Heart left ventricle (tissue), 16 donors: ENCODE results near the gene CSPG4. TPM values are rescaled to one million over a fixed set of nuclear protein-coding genes. Genes with fewer than 3 reads are reported as not detected.
A peak's percentile ranks its signal among the peaks of the same experiment; 100 is the strongest.

Experiments
- ATAC-seq, 4 donors: fragments of 200-7000 bp; cut with Tn5 transposase; one replicate each; pipeline ENCODE4 v1.9.1; 2020 to 2022; ENCODE audit warnings: moderate library complexity in 4 of 4, mild to moderate bottlenecking in 3 of 4, moderate number of reproducible peaks in 1 of 4
- DNase-seq, 5 donors: peaks; one replicate each; pipeline ENCODE4 v3.0.0-alpha.2; 2020
- H3K27ac ChIP-seq, 12 donors: fragments of 200-600 bp; sonication (generic) in 4 of 12; one replicate each; pipeline versions ENCODE4 v1.5.0 to v1.8.0; 2016 to 2022; ENCODE audit warnings: mild to moderate bottlenecking in 2 of 12
- H3K27me3 ChIP-seq, 9 donors: fragments of 200-600 bp; sonication (generic) in 2 of 9; one replicate each; pipeline versions ENCODE4 v1.5.1 to v1.8.0; 2016 to 2022; ENCODE audit warnings: mild to moderate bottlenecking in 3 of 9
- H3K36me3 ChIP-seq, 9 donors: fragments of 200-600 bp; sonication (generic) in 2 of 9; one replicate each; pipeline versions ENCODE4 v1.5.0 to v1.8.0; 2018 to 2022; ENCODE audit warnings: mild to moderate bottlenecking in 2 of 9
- H3K4me1 ChIP-seq, 12 donors: fragments of 200-600 bp; sonication (generic) in 4 of 12; one replicate each; pipeline versions ENCODE4 v1.5.0 to v1.8.0; 2016 to 2022; ENCODE audit warnings: mild to moderate bottlenecking in 3 of 12
- H3K4me3 ChIP-seq, 12 donors: fragments of 200-600 bp; sonication (generic) in 4 of 12; one replicate each; pipeline versions ENCODE4 v1.5.0 to v1.8.0; 2017 to 2022; ENCODE audit warnings: mild to moderate bottlenecking in 9 of 12, moderate library complexity in 4 of 12
- H3K9me3 ChIP-seq, 12 donors: fragments of 200-600 bp; sonication (generic) in 4 of 12; one replicate each; pipeline versions ENCODE4 v1.5.0 to v1.8.0; 2016 to 2022; ENCODE audit warnings: mild to moderate bottlenecking in 1 of 12
- CTCF ChIP-seq, 12 donors: fragments of 200-600 bp; sonication (generic) in 4 of 12; IDR thresholded peaks; one replicate each; pipeline versions ENCODE4 v1.5.0 to v1.8.0; 2018 to 2022; ENCODE audit warnings: antibody characterized with exemption in 12 of 12, mild to moderate bottlenecking in 5 of 12
- POLR2A ChIP-seq, 2 donors: fragments of 450-650 bp; IDR thresholded peaks; one replicate each; pipeline ENCODE4 v1.6.1; 2017; ENCODE audit warnings: antibody characterized with exemption in 2 of 2, mild to moderate bottlenecking in 2 of 2, moderate library complexity in 2 of 2
- WGBS, 4 donors: extraction: QIAGEN DNeasy Blood & Tissue Kit in 2 of 4; methylation state at CpG; one replicate each; pipeline versions ENCODE4 v1.1.5 to v1.1.7; 2013 to 2018; 5-methylcytosine and 5-hydroxymethylcytosine counted together
- intact Hi-C, 10 donors: fragments of 100-400 bp; cut with DNase I; formaldehyde crosslinking; loops; one replicate each; pipeline versions ENCODE4 v1.11.1 to v1.14.2; 2022
- polyA plus RNA-seq, 2 donors: library from polyadenylated mRNA; stranded (reverse); fragments of 200-250 nt; gene quantifications; one replicate each; pipeline ENCODE4 v1.2.3, GENCODE V29; 2013
- total RNA-seq, 9 donors: library from RNA; depleted of rRNA in 2 of 9; stranded (reverse); fragments of >200 nt in 2 of 9; fragmentation: NEBNext Ultra II Directional in 3 of 9; extraction: Animal tissue kit (Norgen Biotek cat#: 25700) in 3 of 9; gene quantifications; one replicate each; pipeline versions ENCODE4 v1.1.0 to v1.2.4, GENCODE V29; 2016 to 2023
- donor health status: ischemic (EF 13 %, LVEDD 7.1; RV severe dilation, severe dysfunction).
- donor health status: healthy with polysubstance abuse.
- donor health status: DM: no; HTN: yes; CAD: no.
- donor health status: DM: no; HTN: no; CAD: no.
- donor health status: ischemic (EF 25% LVEDD 6.9; RV normal size, moderate dysfunction).
- donor health status: ischemic (EF 25% LVEDD 5.7; RV mildly dilated, moderate dysfunction).
- donor health status: healthy.
- donor health status: DM: yes; HTN: yes; CAD: no.
- donor health status: ischemic (EF 35%, LVEDD 5.7; RV mildly dilated, moderate dysfunction).
- donor health status: nonischemic (EF 11% LVEDD 7.7; RV severe dilation, severe dysfunction).
- donor health status: DM: yes; HTN: yes; CAD: no.
- donor health status: PGD.
- donor health status: ischemic (EF 29% LVEDD 5.4; RV normal size, mild dysfunction).
- donor health status: nonischemic (EF 23%, LVEDD 6.1; RV moderate dilation, normal function).

The CSPG4 gene
- total and polyA plus RNA-seq, 11 donors: 8.5 to 46.9 (median 13.9) TPM

GRCh38 chr15:75662823-75663519 lies 49.7 kb downstream of the CSPG4 start:
- ATAC-seq (no peak), DNase-seq (no peak)
- 85 to 94% (median 93%) methylated on average over 8 to 9 of the region's 9 CpGs for WGBS, 4 donors
- H3K4me3 ChIP-seq: no peak overlapping the region
- intact Hi-C loops: no loop called here
- no peaks in the 10 kb centered on the region for H3K9me3 ChIP-seq
- H3K27me3 ChIP-seq: no peaks in the 10 kb centered on the region
- H3K4me1 ChIP-seq: peaks cover 9 to 55% (median 45%) of the 10 kb centered on the region in 12 donors
- peaks cover 0 to 18% (median 11%) of the 10 kb centered on the region in 9 donors for H3K36me3 ChIP-seq
- no peak for TF ChIP-seq POLR2A (IDR thresholded peaks at IDR 0.05)
- no peak for TF ChIP-seq CTCF (IDR thresholded peaks at IDR 0.05)
- peak overlapping the region in 1 of 12 donors; percentile 89 for H3K27ac ChIP-seq

- Histone ChIP-seq H3K27me3 (no peaks in the 10 kb centered on the region), H3K27ac (peak overlapping the region; percentile 15 to 89 (median 69)), H3K4me1 (peaks cover 0 to 42% (median 36%) of the 10 kb centered on the region in 12 donors), H3K4me3 (peak overlapping the region in 2 of 12 donors; percentile 6 to 13), H3K36me3 (peaks cover 0 to 30% (median 23%) of the 10 kb centered on the region in 9 donors), H3K9me3 (no peaks in the 10 kb centered on the region)
- intact Hi-C loops: no loop called here
- 80 to 82% (median 81%) methylated on average over 3 of the region's 3 CpGs for WGBS, 4 donors
- no peak for TF ChIP-seq CTCF (IDR thresholded peaks at IDR 0.05)
- no peak for TF ChIP-seq POLR2A (IDR thresholded peaks at IDR 0.05)
- DNase-seq: no peak
- ATAC-seq: no peak
Measured at GRCh38 chr15:75661756-75662140, 50.9 kb downstream of the CSPG4 start.

- H3K27me3 ChIP-seq: no peaks in the 10 kb centered on the region
- H3K4me3 ChIP-seq: peak overlapping the region in 2 of 12 donors; percentile 13
- peaks cover 0 to 34% (median 26%) of the 10 kb centered on the region in 9 donors for H3K36me3 ChIP-seq
- ATAC-seq (peak; percentile 75 to 92 (median 90)), DNase-seq (peak; percentile 83 to 90 (median 87))
- intact Hi-C loops: no loop called here
- peak overlapping the region; percentile 15 to 89 (median 69) for H3K27ac ChIP-seq
- peaks cover 0 to 37% (median 31%) of the 10 kb centered on the region in 12 donors for H3K4me1 ChIP-seq
- 46 to 84% (median 54%) methylated on average over 6 to 14 of the region's 14 CpGs for WGBS, 4 donors
- TF ChIP-seq POLR2A (IDR thresholded peaks at IDR 0.05) (no peak), CTCF (IDR thresholded peaks at IDR 0.05) (no peak)
- H3K9me3 ChIP-seq: no peaks in the 10 kb centered on the region
Measured at GRCh38 chr15:75661100-75661755, 51.4 kb downstream of the CSPG4 start.

GRCh38 chr15:75659928-75660645 lies 52.6 kb downstream of the CSPG4 start:
- Histone ChIP-seq H3K9me3 (no peaks in the 10 kb centered on the region), H3K4me3 (no peak overlapping the region), H3K36me3 (peaks cover 0 to 38% (median 33%) of the 10 kb centered on the region in 9 donors), H3K27me3 (no peaks in the 10 kb centered on the region), H3K27ac (peak overlapping the region in 10 of 12 donors; percentile 42 to 89 (median 64)), H3K4me1 (peaks cover 0 to 40% (median 30%) of the 10 kb centered on the region in 12 donors)
- DNase-seq: peak in 1 of 5 donors; percentile 24
- WGBS, 4 donors: 72 to 77% (median 76%) methylated on average over 16 to 17 of the region's 17 CpGs
- intact Hi-C loops: no loop called here
- TF ChIP-seq CTCF (IDR thresholded peaks at IDR 0.05) (no peak), POLR2A (IDR thresholded peaks at IDR 0.05) (no peak)
- ATAC-seq: no peak
